GM23338 (cell line): Measurements from ENCODE around the gene RAPGEF5. TPM values are rescaled to one million over a fixed set of nuclear protein-coding genes. Genes with fewer than 3 reads are reported as not detected.

Experiments
- ATAC-seq: fragments of 200-7000 bp; cut with Tn5 transposase; 3 replicates; pipeline ENCODE4 v1.9.1; 2020
- DNase-seq: peaks from one replicate; pipeline ENCODE4 v3.0.0-alpha.2; 2015; ENCODE audit warnings: low spot score
- H2AFZ ChIP-seq: fragments of 200-600 bp; sonication (generic); 2 replicates; pipeline ENCODE4 v1.8.0; 2016; ENCODE audit warnings: antibody characterized with exemption, mild to moderate bottlenecking, moderate library complexity
- H3F3A ChIP-seq: fragments of 200-600 bp; sonication (generic); replicated peaks from 2 replicates; pipeline ENCODE4 v1.8.0; 2017; ENCODE audit warnings: antibody characterized with exemption, mixed run types, low read depth
- H3K27ac ChIP-seq: fragments of 200-600 bp; sonication (generic); 2 replicates; pipeline ENCODE4 v1.6.1; 2016; ENCODE audit warnings: low read depth
- H3K27me3 ChIP-seq: fragments of 200-600 bp; sonication (generic); 2 replicates; pipeline ENCODE4 v1.8.0; 2016; ENCODE audit warnings: mild to moderate bottlenecking, mixed run types, moderate library complexity; ENCODE audit not compliant: insufficient read depth
- H3K36me3 ChIP-seq: fragments of 200-600 bp; sonication (generic); 2 replicates; pipeline ENCODE4 v1.8.0; 2016; ENCODE audit warnings: mild to moderate bottlenecking; ENCODE audit not compliant: insufficient read depth
- H3K4me1 ChIP-seq: fragments of 200-600 bp; sonication (generic); 2 replicates; pipeline ENCODE4 v1.8.0; 2016; ENCODE audit warnings: mild to moderate bottlenecking, moderate library complexity; ENCODE audit not compliant: insufficient read depth
- H3K4me2 ChIP-seq: fragments of 200-600 bp; sonication (generic); 2 replicates; pipeline ENCODE4 v1.7.1; 2017; ENCODE audit warnings: mixed run types
- H3K4me3 ChIP-seq: fragments of 200-600 bp; sonication (generic); 2 replicates; pipeline ENCODE4 v1.6.1; 2016; ENCODE audit warnings: mixed run types
- H3K79me2 ChIP-seq: fragments of 200-600 bp; sonication (generic); replicated peaks from 2 replicates; pipeline ENCODE4 v1.8.0; 2017; ENCODE audit warnings: mild to moderate bottlenecking; ENCODE audit not compliant: insufficient read depth
- H3K9me2 ChIP-seq: fragments of 200-600 bp; sonication (generic); 2 replicates; pipeline ENCODE4 v1.8.0; 2017; ENCODE audit not compliant: insufficient read depth
- H4K20me1 ChIP-seq: fragments of 200-600 bp; sonication (generic); replicated peaks from 2 replicates; pipeline ENCODE4 v1.8.0; 2017; ENCODE audit warnings: mild to moderate bottlenecking; ENCODE audit not compliant: insufficient read depth
- H3K27ac Mint-ChIP-seq: 2 replicates; pipeline ENCODE4 v1.8.0; 2020; ENCODE audit warnings: inconsistent platforms, mild to moderate bottlenecking, moderate library complexity, mixed read lengths
- H3K27me3 Mint-ChIP-seq: 3 replicates; pipeline ENCODE4 v1.8.0; 2022; ENCODE audit warnings: low read depth, mild to moderate bottlenecking, moderate library complexity, mixed read lengths, inconsistent platforms; ENCODE audit not compliant: insufficient read depth, poor library complexity
- H3K36me3 Mint-ChIP-seq: 3 replicates; pipeline ENCODE4 v1.8.0; 2021; ENCODE audit warnings: low read depth, mild to moderate bottlenecking, inconsistent platforms, moderate library complexity, mixed read lengths
- H3K4me1 Mint-ChIP-seq: 3 replicates; pipeline ENCODE4 v1.8.0; 2020; ENCODE audit warnings: mild to moderate bottlenecking, inconsistent platforms, mixed read lengths
- H3K4me3 Mint-ChIP-seq: 3 replicates; pipeline ENCODE4 v1.8.0; 2021; ENCODE audit warnings: moderate library complexity, mild to moderate bottlenecking, inconsistent platforms, mixed read lengths
- H3K9me3 Mint-ChIP-seq: 3 replicates; pipeline ENCODE4 v1.8.0; 2020; ENCODE audit warnings: moderate library complexity, mild to moderate bottlenecking, inconsistent platforms, mixed read lengths
- CREB1 ChIP-seq: fragments of 250-450 bp; sonication (Bioruptor Pico); IDR thresholded peaks from 2 replicates; pipeline ENCODE4 v1.5.0; 2020; ENCODE audit warnings: low read depth, mild to moderate bottlenecking, moderate library complexity
- CTCF ChIP-seq, 2 experiments: fragments of 200-600 bp in 1 of 2; sonication (generic) in 1 of 2; conservative IDR thresholded peaks; 2 replicates each; pipeline versions ENCODE4 v1.5.1 to v1.6.1; 2016 to 2017; ENCODE audit warnings: antibody characterized with exemption in 2 of 2, low read depth in 2 of 2, mild to moderate bottlenecking in 2 of 2, moderate library complexity in 1 of 2
- ETS1 ChIP-seq: IDR thresholded peaks from 2 replicates; pipeline ENCODE4 v1.6.1; 2016; ENCODE audit warnings: antibody characterized with exemption
- JUNB ChIP-seq: IDR thresholded peaks from one replicate; pipeline ENCODE4 v1.6.1; 2016; ENCODE audit warnings: antibody characterized with exemption; ENCODE audit not compliant: unreplicated experiment
- NANOG ChIP-seq: IDR thresholded peaks from 2 replicates; pipeline ENCODE4 v1.6.1; 2016; ENCODE audit warnings: antibody characterized with exemption, borderline replicate concordance
- POLR2AphosphoS5 ChIP-seq: IDR thresholded peaks from 2 replicates; pipeline ENCODE4 v1.6.1; 2016; ENCODE audit warnings: antibody characterized with exemption, low read depth
- REST ChIP-seq: IDR thresholded peaks from one replicate; pipeline ENCODE4 v1.6.1; 2018; ENCODE audit warnings: antibody characterized with exemption; ENCODE audit not compliant: unreplicated experiment
- STAT1 ChIP-seq: IDR thresholded peaks from one replicate; pipeline ENCODE4 v1.6.1; 2016; ENCODE audit warnings: antibody characterized with exemption; ENCODE audit not compliant: unreplicated experiment
- ZNF114 ChIP-seq: fragments of 250-450 bp; sonication (Bioruptor Pico); IDR thresholded peaks from 2 replicates; pipeline ENCODE4 v1.5.0; 2020; ENCODE audit warnings: mild to moderate bottlenecking, moderate library complexity
- ZNF331 ChIP-seq: fragments of 250-450 bp; sonication (Bioruptor Pico); IDR thresholded peaks from 2 replicates; pipeline ENCODE4 v1.5.0; 2020; ENCODE audit warnings: low read depth, mild to moderate bottlenecking, moderate library complexity
- polyA plus RNA-seq: library from polyadenylated mRNA; unstranded; fragments of >200 nt; fragmentation: Nextera tagmentation; extraction: Ambion mirVana; gene quantifications from 2 replicates; pipeline ENCODE4 v1.2.1, GENCODE V29; 2016
- total RNA-seq: library from RNA; depleted of rRNA; stranded (reverse); fragments of >200 nt; shearing (Covaris generic); gene quantifications from 2 replicates; pipeline ENCODE4 v1.2.3, GENCODE V29; 2014

Gene RAPGEF5
- total and polyA plus RNA-seq, 2 experiments from 2014 or later, result 6.3 to 13.1 TPM

- no peaks in the 10 kb centered on the region; the same call in 2 of the 3 replicates for H3K36me3 Mint-ChIP-seq
- peaks cover 42% of the 10 kb centered on the region for H3K4me1 Mint-ChIP-seq
- Histone ChIP-seq H3K27ac (no peak overlapping the region), H3K79me2 (no peaks in the 10 kb centered on the region), H2AFZ (no peak overlapping the region), H4K20me1 (no peaks in the 10 kb centered on the region), H3K4me1 (peaks cover 28% of the 10 kb centered on the region), H3K27me3 (no peaks in the 10 kb centered on the region), H3F3A (no peaks in the 10 kb centered on the region), H3K4me3 (no peak overlapping the region), H3K4me2 (no peak overlapping the region), H3K36me3 (no peaks in the 10 kb centered on the region), H3K9me2 (no peaks in the 10 kb centered on the region)
- H3K4me3 Mint-ChIP-seq, result no peak overlapping the region
- DNase-seq (no peak), ATAC-seq (no peak)
- H3K27me3 Mint-ChIP-seq, result no peaks in the 10 kb centered on the region
- H3K9me3 Mint-ChIP-seq, result no peaks in the 10 kb centered on the region
- TF ChIP-seq POLR2AphosphoS5 (no peak), NANOG (no peak), JUNB (no peak), ZNF114 (no peak), STAT1 (no peak), CREB1 (CRISPR knock-in tag) (no peak), CTCF (conservative IDR thresholded peaks at IDR 0.05; ENCODE audit: low read depth in 2 of 2) (no peak), REST (no peak), ETS1 (no peak)
- 0 out of 2 replicates have a peak overlapping the region, but pooled peaks have one; percentile 4 for H3K27ac Mint-ChIP-seq
Measured at GRCh38 chr7:22252936-22253536, 103.9 kb downstream of the RAPGEF5 start.

- Histone ChIP-seq H3K27me3 (no peaks in the 10 kb centered on the region), H3K4me2 (0 out of 2 replicates have a peak overlapping the region, but pooled peaks have one; percentile 31), H3K79me2 (no peaks in the 10 kb centered on the region), H3K4me1 (peaks cover 28% of the 10 kb centered on the region), H3K4me3 (no peak overlapping the region), H3K36me3 (no peaks in the 10 kb centered on the region), H2AFZ (no peak overlapping the region), H3F3A (no peaks in the 10 kb centered on the region), H4K20me1 (no peaks in the 10 kb centered on the region), H3K9me2 (no peaks in the 10 kb centered on the region), H3K27ac (no peak overlapping the region)
- Mint-ChIP-seq H3K4me1 (peaks cover 40% of the 10 kb centered on the region), H3K36me3 (peaks cover 7% of the 10 kb centered on the region), H3K9me3 (no peaks in the 10 kb centered on the region; the same call in 2 of the 3 replicates), H3K4me3 (peak overlapping the region; percentile 13; the same call in 2 of the 3 replicates), H3K27me3 (peaks cover 2% of the 10 kb centered on the region), H3K27ac (peak overlapping the region; percentile 73)
- DNase-seq (no peak), ATAC-seq (peak; percentile 36)
- no peak for TF ChIP-seq ZNF331 (CRISPR knock-in tag)
- TF ChIP-seq CREB1 (CRISPR knock-in tag), result no peak
- no peak for TF ChIP-seq CTCF (conservative IDR thresholded peaks at IDR 0.05; ENCODE audit: low read depth in 2 of 2)
- no peak for TF ChIP-seq REST
- TF ChIP-seq STAT1, result no peak
- no peak for TF ChIP-seq ZNF114
Measured at GRCh38 chr7:22252016-22252415, 104.9 kb downstream of the RAPGEF5 start.
